HG03558 (cell line): Measurements from ENCODE around the gene LHX4.

Experiments
- ATAC-seq: cut with Tn5 transposase; IDR thresholded peaks from one replicate; pipeline ENCODE4 v1.9.1; 2021; ENCODE audit warnings: moderate number of reproducible peaks; ENCODE audit not compliant: unreplicated experiment; ENCODE audit errors: extremely low read depth

Gene LHX4

GRCh38 chr1:180224902-180225301, 5.2 kb upstream of the LHX4 start:
- ATAC-seq = no peak

GRCh38 chr1:180225403-180225802, 4.7 kb upstream of the LHX4 start:
- ATAC-seq = no peak

- ATAC-seq = no peak
These were observed 2.0 kb upstream of the LHX4 start for GRCh38 chr1:180227861-180228647.

GRCh38 chr1:180228648-180229482, 1.2 kb upstream of the LHX4 start:
- ATAC-seq = no peak

- ATAC-seq = no peak
These were observed 339 bp downstream of the LHX4 start for GRCh38 chr1:180230416-180230790.

- ATAC-seq = no peak
These were observed 884 bp downstream of the LHX4 start for GRCh38 chr1:180230791-180231505.

GRCh38 chr1:180231506-180231921, 1.4 kb downstream of the LHX4 start:
- ATAC-seq = no peak

- no peak for ATAC-seq
These were observed 1.9 kb downstream of the LHX4 start for GRCh38 chr1:180231936-180232335.

- ATAC-seq = no peak
These were observed 2.5 kb downstream of the LHX4 start for GRCh38 chr1:180232521-180233043.

- ATAC-seq = no peak
These were observed 3.3 kb downstream of the LHX4 start for GRCh38 chr1:180233191-180234011.

- ATAC-seq = no peak
These were observed 4.5 kb downstream of the LHX4 start for GRCh38 chr1:180234369-180235076.

GRCh38 chr1:180235077-180235501, 5.0 kb downstream of the LHX4 start:
- ATAC-seq = no peak

GRCh38 chr1:180235502-180236239, 5.6 kb downstream of the LHX4 start:
- no peak for ATAC-seq

GRCh38 chr1:180236698-180237509, 6.8 kb downstream of the LHX4 start:
- ATAC-seq = no peak

GRCh38 chr1:180237869-180238476, 7.9 kb downstream of the LHX4 start:
- no peak for ATAC-seq

- no peak for ATAC-seq
These were observed 8.6 kb downstream of the LHX4 start for GRCh38 chr1:180238675-180239074.
